NCI-H82 treated with DMSO at 0.1 percent for 48 hours (cell line): ENCODE measurements around the gene FFAR2.

Source experiments
- DNase-seq: peaks from one replicate; lab custom pipeline; 2025; ENCODE audit not compliant: unreplicated experiment; lab: John Stamatoyannopoulos, UW

Gene FFAR2

GRCh38 chr19:35484252-35485036 lies 36.4 kb downstream of the FFAR2 start:
- DNase-seq: no peak

GRCh38 chr19:35486268-35486708 lies 38.2 kb downstream of the FFAR2 start:
- DNase-seq: no peak

- DNase-seq: no peak
These were observed 39.7 kb downstream of the FFAR2 start for GRCh38 chr19:35487656-35488182.

- no peak for DNase-seq
These were observed 40.6 kb downstream of the FFAR2 start for GRCh38 chr19:35488677-35489076.

GRCh38 chr19:35490364-35490763 lies 42.3 kb downstream of the FFAR2 start, which contains the start of gene KRTDAP:
Gene KRTDAP, minus strand, starts transcription at chr19:35490464. Its CDS starts 22 bp downstream, at chr19:35490442.
- DNase-seq: no peak

GRCh38 chr19:35491836-35492360 lies 43.8 kb downstream of the FFAR2 start:
- no peak for DNase-seq

GRCh38 chr19:35493971-35494370 lies 45.9 kb downstream of the FFAR2 start:
- no peak for DNase-seq

- no peak for DNase-seq
These were observed 47.3 kb downstream of the FFAR2 start for GRCh38 chr19:35495107-35496064.

GRCh38 chr19:35497406-35497805 lies 49.3 kb downstream of the FFAR2 start:
- DNase-seq: no peak

GRCh38 chr19:35498220-35498619 lies 50.2 kb downstream of the FFAR2 start:
- no peak for DNase-seq

GRCh38 chr19:35498984-35499527 lies 51.0 kb downstream of the FFAR2 start:
- DNase-seq: no peak

GRCh38 chr19:35500611-35501010 lies 52.6 kb downstream of the FFAR2 start:
- DNase-seq: no peak
